ENCODE data around the gene C1orf21.

Gene C1orf21

GRCh38 chr1:184614667-184615066 is 227.8 kb downstream of the C1orf21 start:
- no peak for TF ChIP-seq ZNF274 (IDR thresholded peaks at IDR 0.05; ENCODE audit: low read depth, low read length)

GRCh38 chr1:184615301-184615700 is 228.5 kb downstream of the C1orf21 start:
- no peak for TF ChIP-seq ZNF274 (IDR thresholded peaks at IDR 0.05; ENCODE audit: low read depth, low read length)

More at GRCh38 chr1:184614667-184615066, 227.8 kb downstream of the C1orf21 start:
- no peak overlapping the region for H3K4me3 ChIP-seq (ENCODE audit: low read length)

GRCh38 chr1:184616504-184616903 is 229.7 kb downstream of the C1orf21 start:
- no peak for TF ChIP-seq ZNF274 (IDR thresholded peaks at IDR 0.05; ENCODE audit: low read depth, low read length)
- H3K4me3 ChIP-seq (ENCODE audit: low read length), result no peak overlapping the region

More at GRCh38 chr1:184615301-184615700, 228.5 kb downstream of the C1orf21 start:
- no peak overlapping the region for H3K4me3 ChIP-seq (ENCODE audit: low read length)

GRCh38 chr1:184617433-184618029 is 230.7 kb downstream of the C1orf21 start:
- H3K4me3 ChIP-seq (ENCODE audit: low read length), result no peak overlapping the region

GRCh38 chr1:184618851-184619250 is 232.0 kb downstream of the C1orf21 start:
- no peak for TF ChIP-seq ZNF274 (IDR thresholded peaks at IDR 0.05; ENCODE audit: low read depth, low read length)
- no peak overlapping the region for H3K4me3 ChIP-seq (ENCODE audit: low read length)

More at GRCh38 chr1:184617433-184618029, 230.7 kb downstream of the C1orf21 start:
- no peak for TF ChIP-seq ZNF274 (IDR thresholded peaks at IDR 0.05; ENCODE audit: low read depth, low read length)

GRCh38 chr1:184620469-184620868 is 233.6 kb downstream of the C1orf21 start:
- TF ChIP-seq ZNF274 (IDR thresholded peaks at IDR 0.05; ENCODE audit: low read depth, low read length), result no peak

GRCh38 chr1:184621260-184621659 is 234.4 kb downstream of the C1orf21 start:
- TF ChIP-seq ZNF274 (IDR thresholded peaks at IDR 0.05; ENCODE audit: low read depth, low read length), result no peak
- no peak overlapping the region for H3K4me3 ChIP-seq (ENCODE audit: low read length)

More at GRCh38 chr1:184620469-184620868, 233.6 kb downstream of the C1orf21 start:
- H3K4me3 ChIP-seq (ENCODE audit: low read length), result no peak overlapping the region

GRCh38 chr1:184622136-184622823 is 235.5 kb downstream of the C1orf21 start:
- H3K4me3 ChIP-seq (ENCODE audit: low read length), result no peak overlapping the region
- TF ChIP-seq ZNF274 (IDR thresholded peaks at IDR 0.05; ENCODE audit: low read depth, low read length), result no peak

- no peak overlapping the region for H3K4me3 ChIP-seq (ENCODE audit: low read length)
- TF ChIP-seq ZNF274 (IDR thresholded peaks at IDR 0.05; ENCODE audit: low read depth, low read length), result no peak
Measured at GRCh38 chr1:184623404-184623803, 236.6 kb downstream of the C1orf21 start.

GRCh38 chr1:184624051-184624450 is 237.2 kb downstream of the C1orf21 start:
- no peak overlapping the region for H3K4me3 ChIP-seq (ENCODE audit: low read length)
- no peak for TF ChIP-seq ZNF274 (IDR thresholded peaks at IDR 0.05; ENCODE audit: low read depth, low read length)

GRCh38 chr1:184624626-184625025 is 237.8 kb downstream of the C1orf21 start:
- no peak for TF ChIP-seq ZNF274 (IDR thresholded peaks at IDR 0.05; ENCODE audit: low read depth, low read length)
- H3K4me3 ChIP-seq (ENCODE audit: low read length), result no peak overlapping the region

- TF ChIP-seq ZNF274 (IDR thresholded peaks at IDR 0.05; ENCODE audit: low read depth, low read length), result no peak
- no peak overlapping the region for H3K4me3 ChIP-seq (ENCODE audit: low read length)
Measured at GRCh38 chr1:184625271-184625670, 238.4 kb downstream of the C1orf21 start.

GRCh38 chr1:184626076-184627006 is 239.5 kb downstream of the C1orf21 start:
- no peak for TF ChIP-seq ZNF274 (IDR thresholded peaks at IDR 0.05; ENCODE audit: low read depth, low read length)
- no peak overlapping the region for H3K4me3 ChIP-seq (ENCODE audit: low read length)

- TF ChIP-seq ZNF274 (IDR thresholded peaks at IDR 0.05; ENCODE audit: low read depth, low read length), result no peak
- H3K4me3 ChIP-seq (ENCODE audit: low read length), result no peak overlapping the region
Measured at GRCh38 chr1:184627007-184627341, 240.1 kb downstream of the C1orf21 start.

Measured in GM08714 (cell line).